Lower leg skin (tissue), 4 donors: ENCODE results near the gene ETS1. TPM values are rescaled to one million over a fixed set of nuclear protein-coding genes. Genes with fewer than 3 reads are reported as not detected.

Experiments used
- DNase-seq, 2 donors: peaks; one replicate each; pipeline ENCODE4 v3.0.0-alpha.2; 2019; ENCODE audit warnings: low spot score in 2 of 2
- H3K4me3 ChIP-seq: fragments of 200-600 bp; sonication (generic); 2 replicates; pipeline ENCODE4 v1.5.1; 2017; ENCODE audit warnings: mild to moderate bottlenecking, low read depth; ENCODE audit not compliant: poor library complexity, severe bottlenecking
- POLR2A ChIP-seq, 2 donors: fragments of 450-650 bp; IDR thresholded peaks; one replicate each; pipeline ENCODE4 v1.6.1; 2016 to 2017; ENCODE audit warnings: antibody characterized with exemption in 2 of 2, mild to moderate bottlenecking in 1 of 2, moderate library complexity in 1 of 2
- WGBS, 2 donors: methylation state at CpG; one replicate each; pipeline ENCODE4 v1.1.5; 2018; 5-methylcytosine and 5-hydroxymethylcytosine counted together
- intact Hi-C: fragments of 100-400 bp; cut with DNase I; formaldehyde crosslinking; loops from one replicate; pipeline ENCODE4 v1.15.0; 2023; ENCODE audit warnings: low total_unique reads
- total RNA-seq, 4 donors: library from RNA; depleted of rRNA; stranded (reverse); fragments of >200 nt; gene quantifications; one replicate each; pipeline ENCODE4 v1.1.0, GENCODE V29; 2016
- TF ChIP-seq, protein P1 (sequence below), 3 donors: fragments of 450-650 bp; IDR thresholded peaks; one replicate each; pipeline ENCODE4 v1.5.1; 2016; ENCODE audit warnings: antibody characterized with exemption in 3 of 3, mild to moderate bottlenecking in 3 of 3, moderate library complexity in 2 of 3

Gene ETS1
- total RNA-seq, 4 donors from 2014 or later, result 20.6 to 38.7 (median 21.8) TPM

- intact Hi-C loops, result no loop called here
- no peak for TF ChIP-seq POLR2A (IDR thresholded peaks at IDR 0.05)
- TF ChIP-seq, protein P1, sequence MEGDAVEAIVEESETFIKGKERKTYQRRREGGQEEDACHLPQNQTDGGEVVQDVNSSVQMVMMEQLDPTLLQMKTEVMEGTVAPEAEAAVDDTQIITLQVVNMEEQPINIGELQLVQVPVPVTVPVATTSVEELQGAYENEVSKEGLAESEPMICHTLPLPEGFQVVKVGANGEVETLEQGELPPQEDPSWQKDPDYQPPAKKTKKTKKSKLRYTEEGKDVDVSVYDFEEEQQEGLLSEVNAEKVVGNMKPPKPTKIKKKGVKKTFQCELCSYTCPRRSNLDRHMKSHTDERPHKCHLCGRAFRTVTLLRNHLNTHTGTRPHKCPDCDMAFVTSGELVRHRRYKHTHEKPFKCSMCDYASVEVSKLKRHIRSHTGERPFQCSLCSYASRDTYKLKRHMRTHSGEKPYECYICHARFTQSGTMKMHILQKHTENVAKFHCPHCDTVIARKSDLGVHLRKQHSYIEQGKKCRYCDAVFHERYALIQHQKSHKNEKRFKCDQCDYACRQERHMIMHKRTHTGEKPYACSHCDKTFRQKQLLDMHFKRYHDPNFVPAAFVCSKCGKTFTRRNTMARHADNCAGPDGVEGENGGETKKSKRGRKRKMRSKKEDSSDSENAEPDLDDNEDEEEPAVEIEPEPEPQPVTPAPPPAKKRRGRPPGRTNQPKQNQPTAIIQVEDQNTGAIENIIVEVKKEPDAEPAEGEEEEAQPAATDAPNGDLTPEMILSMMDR (IDR thresholded peaks at IDR 0.05), result no peak
- no peak overlapping the region for H3K4me3 ChIP-seq
- WGBS, 2 donors, result 54 to 60% methylated on average over 5 of the region's 5 CpGs
- no peak for DNase-seq
These were observed 85.5 kb downstream of the ETS1 start for GRCh38 chr11:128501632-128502549.

DNA sequence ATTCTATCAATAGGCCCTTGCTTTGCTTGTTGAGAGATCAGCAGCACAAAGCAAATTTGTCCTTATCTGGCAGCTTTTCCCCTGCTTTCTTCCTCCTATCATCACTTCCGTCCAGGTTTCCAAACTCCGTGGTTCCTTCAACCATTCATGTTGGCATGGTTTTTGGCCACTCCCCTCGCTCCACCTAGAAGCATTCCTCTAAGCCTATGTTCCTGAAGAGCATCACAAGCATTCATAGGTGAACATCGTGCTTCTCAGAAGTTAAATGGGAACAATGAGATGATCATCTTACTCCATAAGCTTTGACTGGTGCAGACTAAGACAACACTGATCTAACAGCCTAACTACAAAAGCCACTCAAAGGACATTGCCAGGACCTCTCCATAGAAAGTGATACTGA, 86.3 kb downstream of the ETS1 start:
- 55 to 79% methylated on average over 4 of the region's 4 CpGs for WGBS, 2 donors

DNA sequence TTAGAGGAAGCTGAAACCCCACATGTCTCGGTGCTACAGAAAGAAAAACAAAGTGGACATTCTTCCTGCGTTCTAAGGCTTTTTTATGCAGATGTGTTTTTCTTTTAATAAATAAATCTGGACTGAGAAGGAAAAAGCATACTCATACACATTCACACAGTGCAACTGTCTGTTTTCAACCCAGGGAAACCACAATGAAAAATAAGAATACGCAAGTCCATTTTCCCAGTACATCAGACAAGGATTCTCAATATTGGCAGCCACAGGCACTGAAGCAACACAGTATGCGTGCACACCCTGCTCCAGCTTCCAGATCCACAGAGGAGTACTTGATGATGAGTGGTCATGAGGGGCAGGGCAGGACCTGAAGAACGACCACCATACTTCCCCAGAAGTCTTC, 86.9 kb downstream of the ETS1 start:
- TF ChIP-seq POLR2A (IDR thresholded peaks at IDR 0.05), result no peak
- TF ChIP-seq, protein P1 (IDR thresholded peaks at IDR 0.05), result no peak
- H3K4me3 ChIP-seq, result no peak overlapping the region
- intact Hi-C loops, result no loop called here
- DNase-seq, result no peak
- WGBS, 2 donors, result 63 to 69% methylated on average over 5 of the region's 5 CpGs

More for the DNA sequence above, 86.3 kb downstream of the ETS1 start:
- DNase-seq, result no peak
- no peak for TF ChIP-seq POLR2A (IDR thresholded peaks at IDR 0.05)
- TF ChIP-seq, protein P1 (IDR thresholded peaks at IDR 0.05), result no peak
- H3K4me3 ChIP-seq, result no peak overlapping the region
- intact Hi-C loops, result no loop called here

DNA sequence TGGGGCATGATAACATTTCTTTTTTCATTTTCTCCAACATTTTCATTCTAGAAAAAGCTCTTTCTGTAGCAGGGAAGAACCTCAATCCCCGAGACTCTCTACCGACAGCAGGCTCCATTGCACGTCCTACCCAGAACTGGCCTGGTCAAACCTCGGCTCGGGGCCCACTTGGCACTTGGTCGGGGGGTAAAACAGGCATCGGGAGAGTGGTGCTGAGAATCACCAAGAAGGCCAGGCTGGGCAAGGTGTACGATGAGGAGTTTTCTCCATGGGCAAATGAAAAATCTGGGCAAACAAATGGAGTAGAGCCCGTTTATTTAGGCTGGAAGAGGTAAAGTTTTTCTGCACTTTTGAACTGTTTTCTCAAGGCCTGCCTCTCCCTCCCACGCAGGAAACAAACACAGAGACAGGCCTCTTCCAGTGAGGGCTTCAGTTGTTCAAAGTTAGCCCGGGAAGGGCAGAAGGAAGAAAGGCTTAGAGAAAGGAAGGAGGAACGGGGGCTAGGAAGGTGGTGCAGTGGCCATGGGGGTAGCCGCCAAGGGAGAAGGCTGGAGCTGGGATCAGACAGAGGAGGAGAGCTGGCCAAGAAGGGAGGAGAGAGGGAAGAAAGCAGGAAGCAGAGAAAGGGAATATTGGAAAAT, 87.6 kb downstream of the ETS1 start:
- no peak for DNase-seq
- WGBS, 2 donors, result 59 to 71% methylated on average over 13 of the region's 13 CpGs
- H3K4me3 ChIP-seq, result no peak overlapping the region
- intact Hi-C loops, result no loop called here
- TF ChIP-seq POLR2A (IDR thresholded peaks at IDR 0.05), result no peak
- TF ChIP-seq, protein P1 (IDR thresholded peaks at IDR 0.05), result no peak

DNA sequence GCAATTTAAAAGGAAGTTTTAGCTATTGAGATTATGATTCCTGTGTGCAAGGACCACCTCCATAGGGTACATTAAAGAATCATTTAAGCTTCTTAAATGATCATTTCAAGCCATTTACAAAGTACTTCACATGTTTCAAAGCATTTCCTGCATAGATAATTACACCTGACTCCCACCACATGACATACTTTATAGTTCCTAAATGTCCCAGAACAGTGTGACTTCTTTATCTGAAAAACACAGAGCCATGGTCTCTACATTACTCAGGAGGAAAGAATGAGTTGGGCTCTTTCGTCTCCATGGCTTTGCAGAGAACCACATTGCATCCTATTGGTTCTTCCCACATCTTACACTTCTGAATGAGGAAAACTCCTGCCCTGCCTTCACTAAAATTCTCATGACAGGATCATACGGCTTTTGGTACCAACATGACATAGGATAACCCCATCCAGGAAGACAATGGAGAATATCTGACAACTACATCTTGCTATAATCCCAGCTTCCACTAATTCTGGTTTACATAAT, 88.6 kb downstream of the ETS1 start:
- intact Hi-C loops, result no loop called here
- H3K4me3 ChIP-seq, result no peak overlapping the region
- DNase-seq, result no peak
- no peak for TF ChIP-seq POLR2A (IDR thresholded peaks at IDR 0.05)
- TF ChIP-seq, protein P1 (IDR thresholded peaks at IDR 0.05), result no peak
- 75 to 79% methylated on average over 2 of the region's 2 CpGs for WGBS, 2 donors
